IgD-negative memory B cell (primary cell): Measurements from ENCODE around the gene HOXD13. TPM values are rescaled to one million over a fixed set of nuclear protein-coding genes. Genes with fewer than 3 reads are reported as not detected.

Experiments
- H3K27ac Mint-ChIP-seq, 3 donors: one replicate each; pipeline ENCODE4 v1.8.0; 2020 to 2022; ENCODE audit warnings: mild to moderate bottlenecking in 3 of 3, mixed read lengths in 3 of 3, moderate library complexity in 1 of 3
- H3K27me3 Mint-ChIP-seq: one replicate; pipeline ENCODE4 v1.8.0; 2021; ENCODE audit warnings: mixed read lengths
- H3K36me3 Mint-ChIP-seq: one replicate; pipeline ENCODE4 v1.8.0; 2020; ENCODE audit warnings: mild to moderate bottlenecking, mixed read lengths
- H3K4me1 Mint-ChIP-seq, 3 donors: one replicate each; pipeline ENCODE4 v1.8.0; 2020 to 2022; ENCODE audit warnings: mixed read lengths in 3 of 3, mild to moderate bottlenecking in 1 of 3
- H3K4me3 Mint-ChIP-seq, 4 donors: one replicate each; pipeline ENCODE4 v1.8.0; 2020 to 2022; ENCODE audit warnings: mild to moderate bottlenecking in 4 of 4, mixed read lengths in 4 of 4, moderate library complexity in 3 of 4
- H3K9me3 Mint-ChIP-seq, 3 donors: one replicate each; pipeline ENCODE4 v1.8.0; 2020 to 2021; ENCODE audit warnings: mixed read lengths in 3 of 3, mild to moderate bottlenecking in 1 of 3
- polyA plus RNA-seq: library from polyadenylated mRNA; unstranded; fragments of 300-500 nt; fragmentation: Illumina TruSeq; gene quantifications from one replicate; pipeline ENCODE4 v1.2.3, GENCODE V29; 2021

The HOXD13 gene
- polyA plus RNA-seq, 1 donor from 2014 or later: not detected

- H3K27me3 Mint-ChIP-seq: peaks cover 66% of the 10 kb centered on the region
- H3K4me1 Mint-ChIP-seq: peaks cover 2 to 6% (median 3%) of the 10 kb centered on the region in 3 donors
- peak within 1 kb of the TSS; percentile 77 to 94 (median 84) for H3K27ac Mint-ChIP-seq
- H3K36me3 Mint-ChIP-seq: peaks cover 1% of the 10 kb centered on the region
- peak within 1 kb of the TSS in 2 of 4 donors; percentile 68 to 84 for H3K4me3 Mint-ChIP-seq
- H3K9me3 Mint-ChIP-seq: peaks cover 0 to 6% (median 2%) of the 10 kb centered on the region in 3 donors
These were observed 30.3 kb downstream of the HOXD13 start, which contains the start of gene HOXD9 for GRCh38 chr2:176122683-176123410. TSS of gene HOXD9 (plus strand) at chr2:176122719. CDS start at chr2:176122769, 50 bp downstream.

GRCh38 chr2:176123411-176124109 is 31.0 kb downstream of the HOXD13 start:
- H3K36me3 Mint-ChIP-seq: no peaks in the 10 kb centered on the region
- H3K27ac Mint-ChIP-seq: peak overlapping the region; percentile 77 to 94 (median 84)
- peak overlapping the region in 3 of 4 donors; percentile 31 to 84 (median 68) for H3K4me3 Mint-ChIP-seq
- peaks cover 64% of the 10 kb centered on the region for H3K27me3 Mint-ChIP-seq
- peaks cover 2 to 9% (median 6%) of the 10 kb centered on the region in 3 donors for H3K4me1 Mint-ChIP-seq
- peaks cover 0 to 6% (median 2%) of the 10 kb centered on the region in 3 donors for H3K9me3 Mint-ChIP-seq

GRCh38 chr2:176124110-176124946 is 31.8 kb downstream of the HOXD13 start:
- H3K36me3 Mint-ChIP-seq: no peaks in the 10 kb centered on the region
- H3K27me3 Mint-ChIP-seq: peaks cover 66% of the 10 kb centered on the region
- H3K4me1 Mint-ChIP-seq: peaks cover 0 to 6% (median 6%) of the 10 kb centered on the region in 3 donors
- peak overlapping the region; percentile 77 to 94 (median 84) for H3K27ac Mint-ChIP-seq
- peak overlapping the region in 3 of 4 donors; percentile 31 to 68 (median 37) for H3K4me3 Mint-ChIP-seq
- peaks cover 0 to 6% (median 0%) of the 10 kb centered on the region in 3 donors for H3K9me3 Mint-ChIP-seq

DNA sequence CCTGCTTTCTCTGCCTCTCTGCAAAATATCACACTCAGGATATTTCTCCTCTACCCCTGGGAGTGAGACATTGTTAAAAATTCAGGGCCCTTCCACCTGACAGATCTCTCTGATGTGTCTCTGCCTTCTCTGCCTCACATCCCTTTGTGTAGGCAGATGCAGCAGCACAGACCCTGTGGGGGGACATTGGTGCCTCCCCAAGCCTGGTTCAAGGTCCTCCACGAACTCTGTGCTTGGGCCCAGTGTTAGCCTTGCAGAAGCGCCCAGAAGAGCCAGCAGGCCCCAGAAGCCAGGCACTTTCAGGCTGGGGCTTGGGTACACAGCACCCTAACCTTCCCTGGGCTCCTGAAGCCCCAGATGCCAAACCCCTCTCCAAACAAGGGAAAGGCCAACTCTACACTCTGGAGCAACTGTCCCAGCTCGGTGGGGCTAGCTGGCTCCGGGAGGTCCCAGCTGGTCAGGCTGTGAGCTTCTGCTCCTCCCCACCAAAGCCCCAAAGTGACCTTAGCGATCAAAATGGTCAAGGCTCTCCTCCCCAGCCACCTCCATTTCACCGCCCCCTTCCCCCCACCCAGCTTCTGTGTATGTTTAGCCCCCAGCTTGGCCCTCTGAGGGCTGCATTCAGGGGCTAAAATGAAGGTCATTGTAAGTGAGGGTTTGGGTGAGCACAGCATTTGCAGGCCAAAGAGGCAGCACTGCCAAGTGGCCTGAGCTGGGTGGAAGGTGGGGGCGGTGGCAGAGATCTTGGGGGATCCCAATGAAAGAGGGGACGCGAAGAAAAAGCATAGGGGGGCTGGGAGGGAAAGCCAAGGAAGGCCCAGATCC is 32.6 kb downstream of the HOXD13 start:
- Mint-ChIP-seq H3K9me3 (peaks cover 0 to 6% (median 0%) of the 10 kb centered on the region in 3 donors), H3K36me3 (no peaks in the 10 kb centered on the region), H3K4me3 (peak overlapping the region in 2 of 4 donors; percentile 62 to 68), H3K4me1 (peaks cover 0 to 6% (median 6%) of the 10 kb centered on the region in 3 donors), H3K27me3 (peaks cover 61% of the 10 kb centered on the region), H3K27ac (peak overlapping the region; percentile 36 to 77 (median 63))

DNA sequence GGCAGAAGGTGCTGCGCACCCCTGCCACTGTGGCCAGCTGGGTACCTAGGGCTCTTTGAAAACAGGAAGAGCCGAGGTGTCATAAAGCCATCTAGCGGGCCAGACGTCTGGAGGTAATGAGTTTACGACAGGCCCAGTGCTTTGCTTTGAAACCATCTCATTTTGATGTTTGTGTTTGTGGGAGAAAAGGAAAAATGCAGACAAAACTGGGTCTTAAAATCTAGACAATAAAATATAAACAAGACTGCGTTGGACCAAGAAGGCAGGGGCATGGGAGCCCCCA is 33.2 kb downstream of the HOXD13 start:
- H3K27me3 Mint-ChIP-seq: peaks cover 56% of the 10 kb centered on the region
- H3K4me3 Mint-ChIP-seq: peak overlapping the region in 1 of 4 donors; percentile 67
- H3K4me1 Mint-ChIP-seq: peaks cover 0 to 6% (median 6%) of the 10 kb centered on the region in 3 donors
- H3K36me3 Mint-ChIP-seq: no peaks in the 10 kb centered on the region
- peaks cover 0 to 3% (median 0%) of the 10 kb centered on the region in 3 donors for H3K9me3 Mint-ChIP-seq
- H3K27ac Mint-ChIP-seq: peak overlapping the region in 2 of 3 donors; percentile 63 to 77

DNA sequence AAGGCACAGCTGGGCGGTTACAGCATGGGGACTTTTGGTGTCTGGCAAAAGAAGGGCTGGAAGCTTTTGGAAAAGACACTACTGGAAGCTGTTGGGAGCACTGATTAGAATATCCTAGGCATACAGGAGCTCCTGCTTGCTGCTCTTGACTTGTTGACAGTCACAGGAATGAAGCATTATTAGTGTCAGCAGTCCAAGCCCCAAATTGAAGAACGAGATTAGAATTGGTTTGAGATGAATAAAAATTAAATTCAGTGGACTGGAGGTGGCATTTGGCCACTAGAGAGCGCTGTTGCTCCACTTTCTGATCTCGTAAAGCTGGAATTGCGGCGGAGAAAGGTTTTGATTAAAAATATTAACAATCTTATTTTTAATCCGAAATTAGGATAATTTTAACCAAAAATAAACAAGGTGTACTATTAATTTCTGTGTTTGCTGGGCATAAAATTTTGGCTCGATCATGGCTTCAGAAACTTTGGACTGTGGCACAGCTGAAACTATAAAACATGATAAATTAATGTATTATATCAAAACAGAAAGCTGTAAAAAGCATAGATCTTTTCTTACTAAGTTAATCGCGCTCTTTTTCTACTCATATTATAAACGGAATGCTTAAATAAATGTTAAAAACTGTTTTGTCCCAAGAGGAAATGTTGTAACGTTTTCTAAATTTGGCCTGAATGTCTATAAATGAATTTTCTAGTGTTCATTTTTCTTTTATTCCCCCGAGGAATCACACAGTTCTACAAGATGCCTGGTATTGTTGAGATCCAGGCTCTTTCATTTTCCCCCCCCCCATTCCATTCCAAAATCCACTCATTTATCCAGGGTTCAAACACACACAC is 34.6 kb downstream of the HOXD13 start:
- Mint-ChIP-seq H3K27ac (peak overlapping the region; percentile 77 to 99 (median 77)), H3K4me1 (peaks cover 3 to 12% (median 6%) of the 10 kb centered on the region in 3 donors), H3K36me3 (no peaks in the 10 kb centered on the region), H3K27me3 (peaks cover 65% of the 10 kb centered on the region), H3K4me3 (peak overlapping the region in 2 of 4 donors; percentile 70 to 75), H3K9me3 (peaks cover 0 to 5% (median 0%) of the 10 kb centered on the region in 3 donors)

DNA sequence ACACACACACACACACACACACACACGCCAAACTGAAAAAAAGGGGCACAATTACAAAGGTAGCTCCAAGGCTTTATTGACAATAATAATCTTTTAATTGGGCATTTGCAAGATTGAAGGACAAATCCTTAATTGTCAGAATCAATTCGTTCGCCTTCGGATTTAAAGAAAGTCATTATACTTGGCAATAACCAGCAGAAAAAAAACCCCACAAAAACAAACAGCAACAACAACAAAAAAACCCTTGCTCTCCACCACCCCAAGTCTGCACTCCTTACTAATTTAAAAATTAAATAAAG is 35.2 kb downstream of the HOXD13 start:
- peak overlapping the region; percentile 77 to 99 (median 94) for H3K27ac Mint-ChIP-seq
- peaks cover 70% of the 10 kb centered on the region for H3K27me3 Mint-ChIP-seq
- H3K4me3 Mint-ChIP-seq: peak overlapping the region in 2 of 4 donors; percentile 67 to 70
- H3K9me3 Mint-ChIP-seq: peaks cover 0 to 8% (median 0%) of the 10 kb centered on the region in 3 donors
- no peaks in the 10 kb centered on the region for H3K36me3 Mint-ChIP-seq
- H3K4me1 Mint-ChIP-seq: peaks cover 7 to 16% (median 9%) of the 10 kb centered on the region in 3 donors

- Mint-ChIP-seq H3K36me3 (no peaks in the 10 kb centered on the region), H3K27ac (peak overlapping the region; percentile 77 to 99 (median 94)), H3K4me3 (peak overlapping the region; percentile 41 to 70 (median 48)), H3K27me3 (peaks cover 74% of the 10 kb centered on the region), H3K4me1 (peaks cover 7 to 16% (median 9%) of the 10 kb centered on the region in 3 donors), H3K9me3 (peaks cover 0 to 8% (median 0%) of the 10 kb centered on the region in 3 donors)
These were observed 35.9 kb downstream of the HOXD13 start for GRCh38 chr2:176128172-176128981.

DNA sequence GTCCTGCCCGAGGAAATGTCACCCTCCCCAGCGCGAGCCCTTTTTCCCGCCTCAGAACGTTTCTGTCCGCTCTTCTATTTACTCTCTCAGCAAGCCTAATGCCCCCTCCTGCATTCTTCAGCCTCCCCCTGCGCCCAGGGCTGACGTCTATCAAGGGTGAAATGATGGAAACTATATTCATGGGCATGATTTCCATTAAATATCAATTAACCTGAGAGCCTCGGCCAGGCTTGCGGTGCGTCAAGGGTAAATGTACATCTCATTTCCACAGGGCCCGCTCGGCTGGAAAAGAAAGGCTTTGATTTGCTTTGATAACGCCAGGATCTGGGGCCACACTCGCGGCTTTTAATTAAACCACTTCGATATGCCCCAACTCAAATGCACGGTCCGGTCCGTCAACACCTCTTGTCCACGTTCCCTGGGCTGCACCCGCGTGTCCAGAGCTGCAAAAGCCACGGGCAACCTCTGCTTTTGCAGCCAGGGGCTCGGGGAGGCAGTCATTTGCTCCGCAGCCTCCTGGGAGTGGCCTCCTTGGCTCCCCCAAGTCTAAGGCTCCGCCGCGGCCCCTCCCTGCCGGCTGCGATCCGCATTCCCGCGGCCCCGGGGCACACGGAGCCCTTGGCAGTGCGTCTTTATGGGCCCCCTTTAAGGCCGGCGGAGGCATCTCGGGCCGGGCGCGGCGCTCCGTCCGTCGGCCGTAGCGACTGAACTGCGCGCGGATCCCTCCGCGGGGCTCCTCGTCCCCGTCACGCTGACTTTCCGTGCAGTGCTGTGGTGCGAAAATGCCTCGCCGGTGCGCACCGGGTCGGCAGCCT is 36.7 kb downstream of the HOXD13 start, which contains the start of gene HOXD8:
Gene HOXD8, plus strand, starts transcription at position 724 of the 815 bp plus-strand sequence. CDS start 662 bp downstream, outside the sequence.
- H3K27me3 Mint-ChIP-seq: peaks cover 75% of the 10 kb centered on the region
- H3K36me3 Mint-ChIP-seq: no peaks in the 10 kb centered on the region
- peaks cover 7 to 16% (median 9%) of the 10 kb centered on the region in 3 donors for H3K4me1 Mint-ChIP-seq
- peaks cover 0 to 5% (median 0%) of the 10 kb centered on the region in 3 donors for H3K9me3 Mint-ChIP-seq
- H3K4me3 Mint-ChIP-seq: peak within 1 kb of the TSS; percentile 41 to 82 (median 73)
- peak within 1 kb of the TSS; percentile 77 to 99 (median 94) for H3K27ac Mint-ChIP-seq

GRCh38 chr2:176129813-176130146 is 37.3 kb downstream of the HOXD13 start:
- Mint-ChIP-seq H3K27ac (no peak overlapping the region), H3K27me3 (peaks cover 75% of the 10 kb centered on the region), H3K36me3 (no peaks in the 10 kb centered on the region), H3K4me3 (no peak overlapping the region), H3K9me3 (peaks cover 0 to 5% (median 0%) of the 10 kb centered on the region in 3 donors), H3K4me1 (peaks cover 7 to 16% (median 9%) of the 10 kb centered on the region in 3 donors)

GRCh38 chr2:176130147-176130956 is 37.8 kb downstream of the HOXD13 start:
- H3K4me1 Mint-ChIP-seq: peaks cover 7 to 19% (median 9%) of the 10 kb centered on the region in 3 donors
- peak overlapping the region; percentile 76 to 97 (median 90) for H3K27ac Mint-ChIP-seq
- H3K36me3 Mint-ChIP-seq: no peaks in the 10 kb centered on the region
- H3K4me3 Mint-ChIP-seq: peak overlapping the region; percentile 16 to 82 (median 72)
- H3K27me3 Mint-ChIP-seq: peaks cover 78% of the 10 kb centered on the region
- peaks cover 0 to 5% (median 0%) of the 10 kb centered on the region in 3 donors for H3K9me3 Mint-ChIP-seq
